ENCODE results near the gene IGF2R. TPM values are rescaled to one million over a fixed set of nuclear protein-coding genes. Genes with fewer than 3 reads are reported as not detected.

Gene IGF2R
- total RNA-seq, 2 donors from 2014 or later = 60.3 to 91.3 TPM

- DNase-seq (ENCODE audit: low spot score) = no peak
- no peaks in the 10 kb centered on the region for H3K27me3 ChIP-seq (replicated peaks; ENCODE audit: insufficient read depth)
- intact Hi-C loops (cut with DNase I) = no loop called here
- H3K36me3 ChIP-seq = no peaks in the 10 kb centered on the region
- no peaks in the 10 kb centered on the region for H3K9me3 ChIP-seq
- no peak overlapping the region for H3K27ac ChIP-seq
- H3K4me1 ChIP-seq (replicated peaks) = no peaks in the 10 kb centered on the region
- H3K4me3 ChIP-seq = no peak overlapping the region
- no peak for TF ChIP-seq CTCF (IDR thresholded peaks at IDR 0.05)
- no peak for TF ChIP-seq POLR2AphosphoS5 (IDR thresholded peaks at IDR 0.05)
- no peak for TF ChIP-seq POLR2A (IDR thresholded peaks at IDR 0.05)
- WGBS = 28% methylated on average over 2 of the region's 2 CpGs
Observed at GRCh38 chr6:159935065-159935464, 33.8 kb upstream of the IGF2R start.

GRCh38 chr6:159935633-159936032 is 33.2 kb upstream of the IGF2R start:
- intact Hi-C loops (cut with DNase I) = no loop called here
- H3K27ac ChIP-seq = no peak overlapping the region

GRCh38 chr6:159939591-159940016 is 29.3 kb upstream of the IGF2R start:
- intact Hi-C loops (cut with DNase I) = no loop called here
- Histone ChIP-seq H3K9me3 (no peaks in the 10 kb centered on the region), H3K4me3 (no peak overlapping the region), H3K36me3 (no peaks in the 10 kb centered on the region), H3K4me1 (replicated peaks) (no peaks in the 10 kb centered on the region), H3K27me3 (replicated peaks; ENCODE audit: insufficient read depth) (no peaks in the 10 kb centered on the region), H3K27ac (no peak overlapping the region)
- DNase-seq (ENCODE audit: low spot score) = no peak
- TF ChIP-seq POLR2AphosphoS5 (IDR thresholded peaks at IDR 0.05) (no peak), CTCF (IDR thresholded peaks at IDR 0.05) (no peak), POLR2A (IDR thresholded peaks at IDR 0.05) (no peak)
- 74% methylated on average over 6 of the region's 6 CpGs for WGBS

More at GRCh38 chr6:159935633-159936032, 33.2 kb upstream of the IGF2R start:
- Histone ChIP-seq H3K4me1 (replicated peaks) (no peaks in the 10 kb centered on the region), H3K36me3 (no peaks in the 10 kb centered on the region), H3K4me3 (no peak overlapping the region), H3K27me3 (replicated peaks; ENCODE audit: insufficient read depth) (no peaks in the 10 kb centered on the region), H3K9me3 (no peaks in the 10 kb centered on the region)
- no peak for DNase-seq (ENCODE audit: low spot score)
- TF ChIP-seq POLR2AphosphoS5 (IDR thresholded peaks at IDR 0.05) = no peak
- TF ChIP-seq CTCF (IDR thresholded peaks at IDR 0.05) = no peak
- TF ChIP-seq POLR2A (IDR thresholded peaks at IDR 0.05) = no peak
- WGBS = 97% methylated on average over 2 of the region's 2 CpGs

GRCh38 chr6:159941286-159942113 is 27.4 kb upstream of the IGF2R start:
- DNase-seq (ENCODE audit: low spot score) = no peak
- H3K27me3 ChIP-seq (replicated peaks; ENCODE audit: insufficient read depth) = no peaks in the 10 kb centered on the region
- no peak overlapping the region for H3K27ac ChIP-seq
- no peaks in the 10 kb centered on the region for H3K9me3 ChIP-seq
- H3K36me3 ChIP-seq = no peaks in the 10 kb centered on the region
- WGBS = 76% methylated on average over 11 of the region's 11 CpGs
- H3K4me1 ChIP-seq (replicated peaks) = no peaks in the 10 kb centered on the region
- H3K4me3 ChIP-seq = no peak overlapping the region
- no peak for TF ChIP-seq POLR2A (IDR thresholded peaks at IDR 0.05)
- TF ChIP-seq CTCF (IDR thresholded peaks at IDR 0.05) = peak in 2 of 4 experiments; percentile 40 to 43
- no peak for TF ChIP-seq POLR2AphosphoS5 (IDR thresholded peaks at IDR 0.05)
- intact Hi-C loops (cut with DNase I) = loop anchor here (2.0 kb wide), 1 partner anchor 79 kb away; no protein-coding TSS in a partner anchor
